ENCODE data around the gene GNB2. TPM values are rescaled to one million over a fixed set of nuclear protein-coding genes. Genes with fewer than 3 reads are reported as not detected.

GNB2 gene
- total and polyA plus RNA-seq, 2 of the 13 experiments (the other 11 are each of a cell fraction or from before 2014, with no cell fraction given) = 48.3 to 67.1 TPM

DNA sequence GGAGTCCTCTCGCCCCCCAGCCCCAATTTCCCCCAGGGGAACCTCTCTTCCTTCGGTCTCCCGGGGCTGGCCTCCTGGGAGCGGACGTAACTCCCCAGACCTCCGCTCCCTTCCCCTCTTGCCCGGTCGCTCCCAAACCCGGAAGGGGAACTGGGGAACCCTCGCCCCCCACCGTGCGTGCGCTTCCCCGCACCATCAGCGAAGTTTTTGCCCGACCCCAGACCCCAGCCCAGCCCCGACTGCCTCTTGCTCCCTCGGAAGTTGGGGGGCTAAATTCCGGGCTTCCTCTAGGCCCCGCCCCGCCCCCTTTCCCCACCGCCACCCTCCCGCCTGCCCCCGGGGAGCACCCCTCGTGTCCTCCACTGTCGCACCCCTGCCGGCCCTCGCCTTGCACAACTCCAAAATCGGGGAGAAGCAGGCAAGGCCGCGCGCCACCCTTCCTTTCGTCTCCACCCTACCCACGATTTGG lies 436 bp downstream of the GNB2 start (continued):
- TF ChIP-seq, protein P1, sequence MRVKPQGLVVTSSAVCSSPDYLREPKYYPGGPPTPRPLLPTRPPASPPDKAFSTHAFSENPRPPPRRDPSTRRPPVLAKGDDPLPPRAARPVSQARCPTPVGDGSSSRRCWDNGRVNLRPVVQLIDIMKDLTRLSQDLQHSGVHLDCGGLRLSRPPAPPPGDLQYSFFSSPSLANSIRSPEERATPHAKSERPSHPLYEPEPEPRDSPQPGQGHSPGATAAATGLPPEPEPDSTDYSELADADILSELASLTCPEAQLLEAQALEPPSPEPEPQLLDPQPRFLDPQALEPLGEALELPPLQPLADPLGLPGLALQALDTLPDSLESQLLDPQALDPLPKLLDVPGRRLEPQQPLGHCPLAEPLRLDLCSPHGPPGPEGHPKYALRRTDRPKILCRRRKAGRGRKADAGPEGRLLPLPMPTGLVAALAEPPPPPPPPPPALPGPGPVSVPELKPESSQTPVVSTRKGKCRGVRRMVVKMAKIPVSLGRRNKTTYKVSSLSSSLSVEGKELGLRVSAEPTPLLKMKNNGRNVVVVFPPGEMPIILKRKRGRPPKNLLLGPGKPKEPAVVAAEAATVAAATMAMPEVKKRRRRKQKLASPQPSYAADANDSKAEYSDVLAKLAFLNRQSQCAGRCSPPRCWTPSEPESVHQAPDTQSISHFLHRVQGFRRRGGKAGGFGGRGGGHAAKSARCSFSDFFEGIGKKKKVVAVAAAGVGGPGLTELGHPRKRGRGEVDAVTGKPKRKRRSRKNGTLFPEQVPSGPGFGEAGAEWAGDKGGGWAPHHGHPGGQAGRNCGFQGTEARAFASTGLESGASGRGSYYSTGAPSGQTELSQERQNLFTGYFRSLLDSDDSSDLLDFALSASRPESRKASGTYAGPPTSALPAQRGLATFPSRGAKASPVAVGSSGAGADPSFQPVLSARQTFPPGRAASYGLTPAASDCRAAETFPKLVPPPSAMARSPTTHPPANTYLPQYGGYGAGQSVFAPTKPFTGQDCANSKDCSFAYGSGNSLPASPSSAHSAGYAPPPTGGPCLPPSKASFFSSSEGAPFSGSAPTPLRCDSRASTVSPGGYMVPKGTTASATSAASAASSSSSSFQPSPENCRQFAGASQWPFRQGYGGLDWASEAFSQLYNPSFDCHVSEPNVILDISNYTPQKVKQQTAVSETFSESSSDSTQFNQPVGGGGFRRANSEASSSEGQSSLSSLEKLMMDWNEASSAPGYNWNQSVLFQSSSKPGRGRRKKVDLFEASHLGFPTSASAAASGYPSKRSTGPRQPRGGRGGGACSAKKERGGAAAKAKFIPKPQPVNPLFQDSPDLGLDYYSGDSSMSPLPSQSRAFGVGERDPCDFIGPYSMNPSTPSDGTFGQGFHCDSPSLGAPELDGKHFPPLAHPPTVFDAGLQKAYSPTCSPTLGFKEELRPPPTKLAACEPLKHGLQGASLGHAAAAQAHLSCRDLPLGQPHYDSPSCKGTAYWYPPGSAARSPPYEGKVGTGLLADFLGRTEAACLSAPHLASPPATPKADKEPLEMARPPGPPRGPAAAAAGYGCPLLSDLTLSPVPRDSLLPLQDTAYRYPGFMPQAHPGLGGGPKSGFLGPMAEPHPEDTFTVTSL (CRISPR knock-in tag; IDR thresholded peaks at IDR 0.05; ENCODE audit: borderline replicate concordance) = no peak
- 0 out of 2 replicates have a peak, but pooled peaks have one; percentile 19 for TF ChIP-seq GABPA (IDR thresholded peaks at IDR 0.05; ENCODE audit: low read depth, low read length)
- TF ChIP-seq GABPA (CRISPR knock-in tag; IDR thresholded peaks at IDR 0.05; ENCODE audit: low read depth) = no peak
- TF ChIP-seq SALL2 (CRISPR knock-in tag; IDR thresholded peaks at IDR 0.05) = no peak
- no peak for TF ChIP-seq ATF7 (IDR thresholded peaks at IDR 0.05)
- TF ChIP-seq ATF7 (CRISPR knock-in tag; IDR thresholded peaks at IDR 0.05) = no peak
- TF ChIP-seq, protein P2, sequence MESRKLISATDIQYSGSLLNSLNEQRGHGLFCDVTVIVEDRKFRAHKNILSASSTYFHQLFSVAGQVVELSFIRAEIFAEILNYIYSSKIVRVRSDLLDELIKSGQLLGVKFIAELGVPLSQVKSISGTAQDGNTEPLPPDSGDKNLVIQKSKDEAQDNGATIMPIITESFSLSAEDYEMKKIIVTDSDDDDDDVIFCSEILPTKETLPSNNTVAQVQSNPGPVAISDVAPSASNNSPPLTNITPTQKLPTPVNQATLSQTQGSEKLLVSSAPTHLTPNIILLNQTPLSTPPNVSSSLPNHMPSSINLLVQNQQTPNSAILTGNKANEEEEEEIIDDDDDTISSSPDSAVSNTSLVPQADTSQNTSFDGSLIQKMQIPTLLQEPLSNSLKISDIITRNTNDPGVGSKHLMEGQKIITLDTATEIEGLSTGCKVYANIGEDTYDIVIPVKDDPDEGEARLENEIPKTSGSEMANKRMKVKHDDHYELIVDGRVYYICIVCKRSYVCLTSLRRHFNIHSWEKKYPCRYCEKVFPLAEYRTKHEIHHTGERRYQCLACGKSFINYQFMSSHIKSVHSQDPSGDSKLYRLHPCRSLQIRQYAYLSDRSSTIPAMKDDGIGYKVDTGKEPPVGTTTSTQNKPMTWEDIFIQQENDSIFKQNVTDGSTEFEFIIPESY (CRISPR knock-in tag; IDR thresholded peaks at IDR 0.05) = no peak
- 0 out of 2 replicates have a peak, but pooled peaks have one; percentile 4 for TF ChIP-seq ZIK1 (CRISPR knock-in tag; IDR thresholded peaks at IDR 0.05; ENCODE audit: borderline replicate concordance, low read depth)
- TF ChIP-seq GFI1 (CRISPR knock-in tag; IDR thresholded peaks at IDR 0.05; ENCODE audit: borderline replicate concordance) = 0 out of 2 replicates have a peak, but pooled peaks have one; percentile 5
- no peak for TF ChIP-seq NBN (conservative IDR thresholded peaks at IDR 0.05)
- no peak for TF ChIP-seq ASH2L (IDR thresholded peaks at IDR 0.05; ENCODE audit: insufficient read length, low read depth, low read length)
- TF ChIP-seq, protein P3, sequence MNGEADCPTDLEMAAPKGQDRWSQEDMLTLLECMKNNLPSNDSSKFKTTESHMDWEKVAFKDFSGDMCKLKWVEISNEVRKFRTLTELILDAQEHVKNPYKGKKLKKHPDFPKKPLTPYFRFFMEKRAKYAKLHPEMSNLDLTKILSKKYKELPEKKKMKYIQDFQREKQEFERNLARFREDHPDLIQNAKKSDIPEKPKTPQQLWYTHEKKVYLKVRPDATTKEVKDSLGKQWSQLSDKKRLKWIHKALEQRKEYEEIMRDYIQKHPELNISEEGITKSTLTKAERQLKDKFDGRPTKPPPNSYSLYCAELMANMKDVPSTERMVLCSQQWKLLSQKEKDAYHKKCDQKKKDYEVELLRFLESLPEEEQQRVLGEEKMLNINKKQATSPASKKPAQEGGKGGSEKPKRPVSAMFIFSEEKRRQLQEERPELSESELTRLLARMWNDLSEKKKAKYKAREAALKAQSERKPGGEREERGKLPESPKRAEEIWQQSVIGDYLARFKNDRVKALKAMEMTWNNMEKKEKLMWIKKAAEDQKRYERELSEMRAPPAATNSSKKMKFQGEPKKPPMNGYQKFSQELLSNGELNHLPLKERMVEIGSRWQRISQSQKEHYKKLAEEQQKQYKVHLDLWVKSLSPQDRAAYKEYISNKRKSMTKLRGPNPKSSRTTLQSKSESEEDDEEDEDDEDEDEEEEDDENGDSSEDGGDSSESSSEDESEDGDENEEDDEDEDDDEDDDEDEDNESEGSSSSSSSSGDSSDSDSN (CRISPR knock-in tag; IDR thresholded peaks at IDR 0.05) = peak; percentile 4; the same call in 1 of the 2 replicates
- no peak for TF ChIP-seq ZEB1 (IDR thresholded peaks at IDR 0.05; ENCODE audit: insufficient replicate concordance, low read depth)
- TF ChIP-seq HES4 (CRISPR knock-in tag; IDR thresholded peaks at IDR 0.05; ENCODE audit: borderline replicate concordance) = no peak
- no peak for TF ChIP-seq ZNF432 (CRISPR knock-in tag; IDR thresholded peaks at IDR 0.05; ENCODE audit: borderline replicate concordance)
- TF ChIP-seq MBD4 (IDR thresholded peaks at IDR 0.05; ENCODE audit: borderline replicate concordance, low read length) = no peak
- TF ChIP-seq REL (CRISPR knock-in tag; conservative IDR thresholded peaks at IDR 0.05) = 0 out of 2 replicates have a peak, but pooled peaks have one; percentile 52
- TF ChIP-seq SATB2 (CRISPR knock-in tag; IDR thresholded peaks at IDR 0.05) = no peak
- 0 out of 2 replicates have a peak, but pooled peaks have one; percentile 58 for TF ChIP-seq ZNF780A (CRISPR knock-in tag; IDR thresholded peaks at IDR 0.05)
- no peak for TF ChIP-seq ZNF788 (CRISPR knock-in tag; IDR thresholded peaks at IDR 0.05; ENCODE audit: borderline replicate concordance)
- 0 out of 2 replicates have a peak, but pooled peaks have one; percentile 38 for TF ChIP-seq SIN3A (IDR thresholded peaks at IDR 0.05; ENCODE audit: borderline replicate concordance, low read depth, low read length)
